ENCODE data around the gene UCP3. TPM values are rescaled to one million over a fixed set of nuclear protein-coding genes. Genes with fewer than 3 reads are reported as not detected.

Gene UCP3
- polyA plus RNA-seq, 3 donors = 1.6 to 5.9 (median 5.4) TPM

GRCh38 chr11:73951797-73952196 lies 57.1 kb downstream of the UCP3 start:
- DNase-seq = no peak

- DNase-seq = peak; percentile 62
These were observed 57.8 kb downstream of the UCP3 start, which contains the start of gene DNAJB13 for GRCh38 chr11:73950869-73951710. DNAJB13 (plus strand) TSS chr11:73951026; CDS start chr11:73951070, 44 bp downstream.

Other genes with a start within 250 kb of the UCP3 start
- 100 to 1,000 TPM in 2 of 3 donors, 10 to 100 TPM in 1; 99.4 to 110 (median 108) TPM for gene RAB6A, start 248.0 kb downstream of the UCP3 start, polyA plus RNA-seq (ENCODE audit: insufficient read length in 3 of 3)
- gene MRPL48, start 221.2 kb downstream of the UCP3 start, polyA plus RNA-seq (ENCODE audit: insufficient read length in 3 of 3) = 10 to 100 TPM; 53.3 to 69.9 (median 59.6) TPM
- 10 to 100 TPM; 75.1 to 79.1 (median 78.8) TPM for gene COA4, start 132.2 kb downstream of the UCP3 start, polyA plus RNA-seq (ENCODE audit: insufficient read length in 3 of 3)
- 10 to 100 TPM; 31.1 to 41.1 (median 33.7) TPM for gene PAAF1, start 132.1 kb downstream of the UCP3 start, polyA plus RNA-seq (ENCODE audit: insufficient read length in 3 of 3)
- 1 to 10 TPM; 5.4 to 7.3 (median 5.7) TPM for gene DNAJB13, start 58.1 kb downstream of the UCP3 start, polyA plus RNA-seq (ENCODE audit: insufficient read length in 3 of 3)
- gene UCP2, start 26.2 kb downstream of the UCP3 start, polyA plus RNA-seq (ENCODE audit: insufficient read length in 3 of 3) = 10 to 100 TPM; 63.6 to 82.9 (median 75.3) TPM
- 10 to 100 TPM; 21.2 to 26.8 (median 25.7) TPM for gene C2CD3, start 161.9 kb upstream of the UCP3 start, polyA plus RNA-seq (ENCODE audit: insufficient read length in 3 of 3)
- gene PPME1, start 162.2 kb upstream of the UCP3 start, polyA plus RNA-seq (ENCODE audit: insufficient read length in 3 of 3) = 10 to 100 TPM; 40.2 to 43.1 (median 41.1) TPM